HEK293T (cell line): ENCODE results near the gene PCDH19.

Experiments
- CTCF ChIA-PET: fragments of 350-600 bp; formaldehyde crosslinking; extraction: SDS; loops from one replicate; lab custom pipeline; 2021; ENCODE audit warnings: antibody characterized with exemption, inconsistent platforms; lab: Yijun Ruan, JAX
- POLR2A ChIA-PET: fragments of 350-600 bp; formaldehyde crosslinking; extraction: SDS; loops from one replicate; lab custom pipeline; 2020; ENCODE audit warnings: antibody characterized with exemption, inconsistent platforms; lab: Yijun Ruan, JAX
- DNase-seq: peaks from one replicate; pipeline ENCODE4 v3.0.0; 2012; ENCODE audit warnings: mixed read lengths; ENCODE audit errors: extremely low spot score
- ARNT ChIP-seq: fragments of 450-650 bp; IDR thresholded peaks from 2 replicates; pipeline ENCODE4 v1.6.1; 2017; ENCODE audit warnings: mild to moderate bottlenecking
- BHLHE40 ChIP-seq: fragments of 450-650 bp; IDR thresholded peaks from 2 replicates; pipeline ENCODE4 v1.6.1; 2016; ENCODE audit warnings: mild to moderate bottlenecking, moderate library complexity, borderline replicate concordance
- CTBP1 ChIP-seq: fragments of 450-650 bp; IDR thresholded peaks from 2 replicates; pipeline ENCODE4 v1.6.1; 2016; ENCODE audit warnings: borderline replicate concordance
- ELF4 ChIP-seq: fragments of 450-650 bp; IDR thresholded peaks from 2 replicates; pipeline ENCODE4 v1.6.1; 2017; ENCODE audit warnings: antibody characterized with exemption
- FOXA1 ChIP-seq: fragments of 450-650 bp; IDR thresholded peaks from 2 replicates; pipeline ENCODE4 v1.6.1; 2016; ENCODE audit warnings: mild to moderate bottlenecking
- FOXK2 ChIP-seq: fragments of 450-650 bp; IDR thresholded peaks from 2 replicates; pipeline ENCODE4 v1.6.1; 2016; ENCODE audit warnings: mild to moderate bottlenecking
- FOXM1 ChIP-seq: fragments of 450-650 bp; IDR thresholded peaks from 2 replicates; pipeline ENCODE4 v1.6.1; 2017; ENCODE audit warnings: mild to moderate bottlenecking, borderline replicate concordance
- HDGF ChIP-seq: fragments of 450-650 bp; IDR thresholded peaks from 2 replicates; pipeline ENCODE4 v1.6.1; 2017; ENCODE audit warnings: antibody characterized with exemption, borderline replicate concordance
- L3MBTL2 ChIP-seq: fragments of 450-650 bp; conservative IDR thresholded peaks from 2 replicates; pipeline ENCODE4 v1.6.1; 2016; ENCODE audit warnings: mild to moderate bottlenecking
- LEF1 ChIP-seq: fragments of 450-650 bp; IDR thresholded peaks from 2 replicates; pipeline ENCODE4 v1.6.1; 2017; ENCODE audit warnings: mild to moderate bottlenecking, borderline replicate concordance
- NFRKB ChIP-seq: fragments of 450-650 bp; IDR thresholded peaks from 2 replicates; pipeline ENCODE4 v1.6.1; 2016; ENCODE audit warnings: mild to moderate bottlenecking, moderate library complexity
- PKNOX1 ChIP-seq: fragments of 450-650 bp; IDR thresholded peaks from 2 replicates; pipeline ENCODE4 v1.6.1; 2016
- SP1 ChIP-seq: fragments of 450-650 bp; IDR thresholded peaks from 2 replicates; pipeline ENCODE4 v1.6.1; 2017
- SUZ12 ChIP-seq: fragments of 450-650 bp; IDR thresholded peaks from 2 replicates; pipeline ENCODE4 v1.6.1; 2016; ENCODE audit warnings: mild to moderate bottlenecking
- TARDBP ChIP-seq: fragments of 450-650 bp; IDR thresholded peaks from 2 replicates; pipeline ENCODE4 v1.6.1; 2016
- ZNF384 ChIP-seq: fragments of 450-650 bp; IDR thresholded peaks from 2 replicates; pipeline ENCODE4 v1.6.1; 2016

The PCDH19 gene

GRCh38 chrX:100410901-100411801 lies 1.1 kb upstream of the PCDH19 start:
- CTCF ChIA-PET, result interaction anchor here (0.7 to 4.9 kb wide), 6 partner anchors 12 to 357 kb away, joined by 3 to 79 read pairs (median 4); no protein-coding TSS in a partner anchor

GRCh38 chrX:100408713-100409609 lies 1.1 kb downstream of the PCDH19 start:
- ChIA-PET POLR2A (no interaction called here), CTCF (no interaction called here)
- TF ChIP-seq CTBP1 (no peak), ELF4 (no peak), FOXK2 (no peak), SP1 (no peak)
- DNase-seq, result no peak

More at GRCh38 chrX:100410901-100411801, 1.1 kb upstream of the PCDH19 start:
- no peak for TF ChIP-seq BHLHE40
- TF ChIP-seq L3MBTL2, result no peak
- TF ChIP-seq HDGF, result no peak
- TF ChIP-seq NFRKB, result no peak
- no peak for TF ChIP-seq SUZ12
- no peak for TF ChIP-seq ARNT
- no peak for TF ChIP-seq FOXA1
- TF ChIP-seq SP1, result no peak
- no peak for TF ChIP-seq PKNOX1
- TF ChIP-seq TARDBP, result no peak
- no peak for TF ChIP-seq ZNF384
- no peak for TF ChIP-seq ELF4
- no peak for TF ChIP-seq FOXK2
- TF ChIP-seq LEF1, result no peak
- TF ChIP-seq FOXM1, result no peak
- TF ChIP-seq CTBP1, result no peak
- POLR2A ChIA-PET, result interaction anchor here (1.2 to 1.5 kb wide), 2 partner anchors 18 to 43 kb away, joined by 3 to 5 read pairs; no protein-coding TSS in a partner anchor
- no peak for DNase-seq

- CTCF ChIA-PET, result interaction anchor here (1.7 kb wide), 1 partner anchor 40 kb away, joined by 6 read pairs; no protein-coding TSS in a partner anchor
- TF ChIP-seq TARDBP, result no peak
- TF ChIP-seq PKNOX1, result no peak
- TF ChIP-seq FOXM1, result no peak
- no peak for TF ChIP-seq CTBP1
- DNase-seq, result no peak
Measured at GRCh38 chrX:100407784-100408712, 2.0 kb downstream of the PCDH19 start.

GRCh38 chrX:100407147-100407783 lies 2.8 kb downstream of the PCDH19 start:
- DNase-seq, result no peak
- ChIA-PET CTCF (interaction anchor here (1.7 kb wide), 1 partner anchor 39 kb away, joined by 6 read pairs; no protein-coding TSS in a partner anchor), POLR2A (no interaction called here)
- TF ChIP-seq NFRKB, result no peak
- TF ChIP-seq SUZ12, result no peak
- TF ChIP-seq FOXA1, result no peak
- TF ChIP-seq CTBP1, result no peak
- no peak for TF ChIP-seq BHLHE40
- TF ChIP-seq L3MBTL2, result no peak
- no peak for TF ChIP-seq HDGF
- TF ChIP-seq LEF1, result no peak
- TF ChIP-seq FOXK2, result no peak
- TF ChIP-seq ARNT, result no peak
- TF ChIP-seq ZNF384, result no peak
- TF ChIP-seq SP1, result no peak
- TF ChIP-seq PKNOX1, result no peak
- no peak for TF ChIP-seq ELF4
- no peak for TF ChIP-seq FOXM1
- TF ChIP-seq TARDBP, result no peak

More at GRCh38 chrX:100407784-100408712, 2.0 kb downstream of the PCDH19 start:
- POLR2A ChIA-PET, result no interaction called here

- DNase-seq, result no peak
- ChIA-PET CTCF (no interaction called here), POLR2A (no interaction called here)
- TF ChIP-seq ELF4, result no peak
- TF ChIP-seq LEF1, result no peak
- no peak for TF ChIP-seq FOXK2
- no peak for TF ChIP-seq ZNF384
- TF ChIP-seq TARDBP, result no peak
- TF ChIP-seq HDGF, result no peak
- no peak for TF ChIP-seq SP1
- TF ChIP-seq SUZ12, result no peak
- no peak for TF ChIP-seq PKNOX1
- TF ChIP-seq ARNT, result no peak
Measured at GRCh38 chrX:100405424-100405823, 4.6 kb downstream of the PCDH19 start.
